ENCODE measurements around the gene PAM16.
"Not testable (repeated sequence)": the region's sequence is repeated elsewhere in the genome, so short reads cannot be mapped to it uniquely, and the experiment has no call there.

The PAM16 gene

DNA sequence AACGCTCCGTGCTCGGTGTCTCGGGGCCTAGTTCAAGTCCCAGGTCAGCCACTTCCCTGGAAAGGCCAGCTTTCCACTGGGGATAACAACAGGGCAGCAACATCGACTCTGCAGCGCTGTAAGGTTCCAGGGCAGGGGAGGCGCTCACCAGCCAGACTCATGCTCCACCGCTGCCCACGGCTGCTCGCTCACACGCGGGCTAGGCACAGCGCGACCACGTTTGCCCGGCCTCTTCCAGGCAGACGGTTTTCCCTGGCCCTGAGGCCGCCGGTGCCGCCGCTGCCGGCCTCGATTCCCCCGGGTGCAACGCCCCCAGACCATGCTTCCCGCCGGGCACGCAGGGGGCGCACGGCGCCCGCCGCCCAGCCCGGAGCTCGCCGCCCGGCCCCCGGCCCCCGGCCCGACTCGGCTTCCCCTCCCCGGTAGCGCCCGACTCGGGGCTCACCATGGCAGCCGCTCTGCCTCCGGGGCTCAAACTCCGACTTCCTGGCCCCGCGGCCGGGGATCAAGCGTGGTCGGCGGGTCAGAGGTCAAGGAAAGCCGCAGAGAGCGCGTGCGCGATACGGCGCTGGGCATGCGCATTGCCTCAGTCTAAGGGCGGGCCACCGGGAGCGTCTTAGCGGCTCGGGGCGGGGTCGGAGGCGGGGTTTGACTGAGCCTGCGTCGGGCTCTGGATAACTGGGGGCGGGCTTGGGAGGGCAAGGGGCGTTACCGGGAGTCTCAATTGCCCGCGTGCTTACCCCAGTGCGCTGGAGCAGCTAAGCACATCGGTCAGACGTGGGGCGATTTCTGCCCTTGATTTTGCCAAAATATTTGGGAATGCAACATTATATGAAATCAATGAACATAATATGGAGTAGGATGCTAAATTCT, at the start of gene PAM16:
Gene PAM16 (minus strand): TSS at position 535 of the 873 bp plus-strand sequence. CDS start 87 bp downstream, at position 448.
- peak; percentile 98 for DNase-seq (ENCODE audit: extremely low spot score)
- ChIA-PET CTCF (interaction anchor here (0.7 to 3.6 kb wide), 12 partner anchors 8 to 368 kb away, joined by 3 to 14 read pairs (median 5); no protein-coding TSS in a partner anchor), POLR2A (no interaction called here)
- TF ChIP-seq, protein P1, sequence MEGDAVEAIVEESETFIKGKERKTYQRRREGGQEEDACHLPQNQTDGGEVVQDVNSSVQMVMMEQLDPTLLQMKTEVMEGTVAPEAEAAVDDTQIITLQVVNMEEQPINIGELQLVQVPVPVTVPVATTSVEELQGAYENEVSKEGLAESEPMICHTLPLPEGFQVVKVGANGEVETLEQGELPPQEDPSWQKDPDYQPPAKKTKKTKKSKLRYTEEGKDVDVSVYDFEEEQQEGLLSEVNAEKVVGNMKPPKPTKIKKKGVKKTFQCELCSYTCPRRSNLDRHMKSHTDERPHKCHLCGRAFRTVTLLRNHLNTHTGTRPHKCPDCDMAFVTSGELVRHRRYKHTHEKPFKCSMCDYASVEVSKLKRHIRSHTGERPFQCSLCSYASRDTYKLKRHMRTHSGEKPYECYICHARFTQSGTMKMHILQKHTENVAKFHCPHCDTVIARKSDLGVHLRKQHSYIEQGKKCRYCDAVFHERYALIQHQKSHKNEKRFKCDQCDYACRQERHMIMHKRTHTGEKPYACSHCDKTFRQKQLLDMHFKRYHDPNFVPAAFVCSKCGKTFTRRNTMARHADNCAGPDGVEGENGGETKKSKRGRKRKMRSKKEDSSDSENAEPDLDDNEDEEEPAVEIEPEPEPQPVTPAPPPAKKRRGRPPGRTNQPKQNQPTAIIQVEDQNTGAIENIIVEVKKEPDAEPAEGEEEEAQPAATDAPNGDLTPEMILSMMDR (IDR thresholded peaks at IDR 0.05; ENCODE audit: control extremely low read depth, extremely low read depth, low read depth, missing control alignments) = no peak

DNA sequence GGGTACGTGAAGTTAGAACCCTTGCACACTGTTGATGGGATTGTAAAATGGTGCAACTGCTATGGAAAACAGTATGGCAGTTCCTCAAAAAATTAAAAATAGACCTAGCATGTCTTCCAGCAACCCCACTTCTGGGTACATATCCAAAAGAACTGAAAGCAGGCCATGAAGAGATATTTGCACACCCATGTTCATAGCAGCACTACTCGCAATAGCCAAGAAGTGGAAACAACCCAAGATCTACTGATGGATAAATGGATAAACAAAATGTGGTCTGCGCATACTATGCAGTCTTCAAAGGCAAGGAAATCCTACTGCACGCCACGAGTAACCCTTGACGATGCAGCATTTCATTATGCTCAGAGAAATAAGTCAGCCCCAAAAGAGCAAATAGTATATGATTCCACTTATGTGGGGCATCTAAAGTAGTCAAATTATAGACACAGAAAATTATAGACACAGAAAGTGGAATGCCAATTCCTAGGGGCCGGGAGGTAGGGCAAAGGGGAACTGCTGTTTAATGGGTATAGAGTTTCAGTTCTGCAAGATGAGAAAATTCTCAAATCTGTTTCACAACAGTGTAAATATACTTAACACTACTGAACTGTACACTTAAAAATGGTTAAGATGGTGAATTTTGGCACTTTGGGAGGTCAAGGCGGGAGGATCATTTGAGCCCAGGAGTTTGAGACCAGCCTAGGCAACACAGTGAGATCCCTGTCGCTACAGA, 48.0 kb upstream of the PAM16 start:
- POLR2A ChIA-PET = no interaction called here
- TF ChIP-seq, protein P1 (IDR thresholded peaks at IDR 0.05; ENCODE audit: control extremely low read depth, extremely low read depth, low read depth, missing control alignments) = no peak
- no peak for DNase-seq (ENCODE audit: extremely low spot score)
- CTCF ChIA-PET = interaction anchor here (5.0 to 7.4 kb wide), 3 partner anchors 9 to 70 kb away, joined by 25 to 100 read pairs (median 64); no protein-coding TSS in a partner anchor

DNA sequence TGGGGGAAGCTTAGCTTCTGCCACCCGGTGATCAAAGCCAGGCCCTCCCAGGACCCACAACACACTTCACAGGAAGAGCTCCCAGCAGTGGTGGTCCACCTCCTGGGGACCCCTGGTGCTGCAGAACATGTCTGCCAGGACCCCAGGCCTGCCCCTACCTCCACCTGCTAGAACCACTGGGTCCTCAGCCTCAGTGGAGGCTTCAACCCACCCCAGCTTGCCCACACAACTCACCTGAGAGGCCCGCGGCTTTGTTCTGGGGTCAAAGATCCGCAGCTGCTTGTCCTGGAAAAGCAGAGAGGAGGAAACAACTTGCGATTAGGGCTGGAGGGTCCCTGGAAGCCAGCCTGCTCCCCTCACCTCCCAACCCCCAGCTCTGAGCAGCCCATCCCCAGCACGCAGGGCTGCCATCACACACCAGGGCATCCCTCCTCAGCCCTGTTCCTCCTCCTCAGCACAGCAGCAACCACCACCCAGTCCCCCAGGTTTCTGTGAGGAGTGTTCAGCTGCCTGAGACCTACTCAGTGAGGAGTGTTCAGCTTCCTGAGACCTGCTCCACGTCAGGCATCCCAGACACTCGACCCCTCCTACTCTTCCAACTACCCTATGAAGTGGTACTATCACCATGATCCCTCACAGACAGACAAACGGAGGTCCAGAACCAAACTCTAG, 44.1 kb upstream of the PAM16 start:
- TF ChIP-seq, protein P1 (IDR thresholded peaks at IDR 0.05; ENCODE audit: control extremely low read depth, extremely low read depth, low read depth, missing control alignments) = no peak
- POLR2A ChIA-PET = no interaction called here
- CTCF ChIA-PET = interaction anchor here (0.9 to 1.8 kb wide), 3 partner anchors 8 to 106 kb away, joined by 3 to 7 read pairs (median 3); no protein-coding TSS in a partner anchor
- no peak for DNase-seq (ENCODE audit: extremely low spot score)

DNA sequence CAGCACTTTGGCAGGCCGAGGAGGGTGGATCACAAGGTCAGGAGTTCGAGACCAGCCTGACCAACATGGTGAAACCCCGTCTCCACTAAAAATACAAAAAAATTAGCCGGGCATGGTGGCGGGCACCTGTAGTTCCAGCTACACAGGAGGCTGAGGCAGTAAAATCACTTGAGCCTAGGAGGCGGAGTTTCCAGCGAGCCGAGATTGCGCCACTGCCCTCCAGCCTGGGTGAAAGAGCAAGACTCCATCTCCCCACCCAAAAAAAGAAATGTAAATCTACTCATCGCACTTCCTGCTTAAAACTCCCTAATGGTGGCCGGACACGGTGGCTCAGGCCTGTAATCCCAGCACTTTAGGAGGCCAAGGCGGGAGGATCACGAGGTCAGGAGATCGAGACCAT, 42.7 kb upstream of the PAM16 start:
- CTCF ChIA-PET = interaction anchor here (0.8 to 8.3 kb wide), 2 partner anchors 9 to 41 kb away, joined by 3 to 100 read pairs; no protein-coding TSS in a partner anchor
- DNase-seq (ENCODE audit: extremely low spot score); POLR2A ChIA-PET: not testable (repeated sequence)

DNA sequence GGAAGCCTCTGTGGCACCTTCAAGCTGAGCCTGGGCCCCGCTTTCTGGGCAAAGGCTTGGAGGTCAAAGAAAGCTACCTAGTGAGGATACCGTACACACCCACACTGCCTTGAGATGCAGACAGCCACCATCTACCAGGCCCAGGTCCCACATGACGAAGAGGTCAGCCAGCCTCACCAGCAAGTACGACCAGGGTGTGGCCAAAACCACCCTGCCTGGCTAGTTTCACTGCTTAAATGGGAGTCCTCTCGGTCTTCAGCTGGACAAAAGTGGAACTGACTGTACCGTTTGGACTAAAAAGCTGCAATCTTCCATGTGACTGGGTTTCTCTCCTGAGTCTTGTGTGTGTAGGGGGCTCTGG, 42.1 kb upstream of the PAM16 start:
- TF ChIP-seq, protein P1 (IDR thresholded peaks at IDR 0.05; ENCODE audit: control extremely low read depth, extremely low read depth, low read depth, missing control alignments) = no peak
- ChIA-PET POLR2A (no interaction called here), CTCF (interaction anchor here (0.8 to 8.3 kb wide), 3 partner anchors 10 to 40 kb away, joined by 3 to 100 read pairs (median 8); no protein-coding TSS in a partner anchor)
- DNase-seq (ENCODE audit: extremely low spot score) = no peak

DNA sequence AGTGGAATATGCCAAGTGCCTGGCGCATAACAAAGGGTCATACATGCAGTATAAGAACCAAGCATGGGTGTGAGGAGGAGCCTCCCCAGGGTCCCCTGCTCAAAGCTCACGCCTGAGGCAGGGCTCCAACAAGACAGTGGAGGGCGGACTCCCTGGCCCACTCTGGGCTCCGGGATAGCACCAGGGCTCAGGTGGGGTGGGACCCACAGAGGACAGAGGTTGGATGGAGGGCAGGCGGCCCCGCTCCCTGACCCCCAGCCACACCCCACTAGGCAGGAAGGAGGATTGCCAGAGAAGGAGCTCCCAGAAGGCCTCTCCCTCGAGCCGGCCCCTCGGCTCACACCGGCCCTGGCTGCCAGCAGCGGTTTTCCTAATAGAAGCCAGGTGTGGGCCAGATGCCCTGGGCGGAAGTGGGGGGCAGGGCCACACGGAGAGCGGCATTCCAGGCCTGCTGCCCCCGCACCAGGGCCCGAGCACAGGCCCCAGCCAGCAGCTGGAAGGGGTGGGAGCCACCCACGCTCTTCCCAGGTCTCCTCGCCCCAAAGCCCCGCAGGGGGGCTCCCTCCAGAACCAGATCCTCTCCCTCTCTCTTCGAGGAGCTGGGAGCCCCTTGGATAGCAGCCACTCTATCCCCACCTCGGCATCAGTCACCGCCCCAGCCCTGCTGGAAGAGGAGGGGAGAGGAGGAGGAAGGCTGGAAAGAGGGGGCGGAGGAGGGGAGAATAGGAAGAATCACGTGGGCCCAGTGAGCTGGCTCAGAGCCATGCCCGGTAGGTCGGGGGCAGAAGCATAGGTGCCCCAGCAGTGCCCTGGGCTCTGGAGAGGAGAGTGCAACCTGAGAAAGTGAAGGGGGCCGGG, 41.5 kb upstream of the PAM16 start:
- ChIA-PET POLR2A (no interaction called here), CTCF (interaction anchor here (0.8 to 8.3 kb wide), 3 partner anchors 10 to 40 kb away, joined by 3 to 100 read pairs (median 8); no protein-coding TSS in a partner anchor)
- no peak for DNase-seq (ENCODE audit: extremely low spot score)
- TF ChIP-seq, protein P1 (IDR thresholded peaks at IDR 0.05; ENCODE audit: control extremely low read depth, extremely low read depth, low read depth, missing control alignments) = no peak
